Measurements from ENCODE around the gene VEGFB.

The VEGFB gene

DNA sequence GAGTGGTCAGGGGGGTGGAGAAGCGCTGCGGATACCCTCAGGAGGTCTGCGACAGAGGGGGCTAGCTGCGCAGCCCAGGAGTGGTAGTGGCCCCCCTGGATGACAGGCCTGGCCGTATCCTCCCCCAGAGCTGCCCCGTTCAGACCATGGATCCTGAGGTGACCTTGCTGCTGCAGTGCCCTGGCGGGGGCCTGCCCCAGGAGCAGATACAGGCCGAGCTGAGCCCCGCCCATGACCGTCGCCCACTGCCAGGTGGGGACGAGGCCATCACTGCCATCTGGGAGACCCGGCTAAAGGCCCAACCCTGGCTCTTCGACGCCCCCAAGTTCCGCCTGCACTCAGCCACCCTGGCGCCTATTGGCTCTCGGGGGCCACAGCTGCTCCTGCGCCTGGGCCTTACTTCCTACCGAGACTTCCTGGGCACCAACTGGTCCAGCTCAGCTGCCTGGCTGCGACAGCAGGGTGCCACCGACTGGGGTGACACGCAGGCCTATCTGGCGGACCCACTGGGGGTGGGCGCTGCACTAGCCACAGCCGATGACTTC lies 7.8 kb upstream of the VEGFB start:
- H3K9me2 ChIP-seq (replicated peaks; ENCODE audit: low read depth, low read length) = no peaks in the 10 kb centered on the region
- peaks cover 23% of the 10 kb centered on the region for H3K4me1 ChIP-seq (ENCODE audit: insufficient read depth, low read length, poor library complexity, severe bottlenecking)
- no peak for TF ChIP-seq EZH2phosphoT487 (IDR thresholded peaks at IDR 0.05; ENCODE audit: borderline replicate concordance)
- TF ChIP-seq, protein P1, sequence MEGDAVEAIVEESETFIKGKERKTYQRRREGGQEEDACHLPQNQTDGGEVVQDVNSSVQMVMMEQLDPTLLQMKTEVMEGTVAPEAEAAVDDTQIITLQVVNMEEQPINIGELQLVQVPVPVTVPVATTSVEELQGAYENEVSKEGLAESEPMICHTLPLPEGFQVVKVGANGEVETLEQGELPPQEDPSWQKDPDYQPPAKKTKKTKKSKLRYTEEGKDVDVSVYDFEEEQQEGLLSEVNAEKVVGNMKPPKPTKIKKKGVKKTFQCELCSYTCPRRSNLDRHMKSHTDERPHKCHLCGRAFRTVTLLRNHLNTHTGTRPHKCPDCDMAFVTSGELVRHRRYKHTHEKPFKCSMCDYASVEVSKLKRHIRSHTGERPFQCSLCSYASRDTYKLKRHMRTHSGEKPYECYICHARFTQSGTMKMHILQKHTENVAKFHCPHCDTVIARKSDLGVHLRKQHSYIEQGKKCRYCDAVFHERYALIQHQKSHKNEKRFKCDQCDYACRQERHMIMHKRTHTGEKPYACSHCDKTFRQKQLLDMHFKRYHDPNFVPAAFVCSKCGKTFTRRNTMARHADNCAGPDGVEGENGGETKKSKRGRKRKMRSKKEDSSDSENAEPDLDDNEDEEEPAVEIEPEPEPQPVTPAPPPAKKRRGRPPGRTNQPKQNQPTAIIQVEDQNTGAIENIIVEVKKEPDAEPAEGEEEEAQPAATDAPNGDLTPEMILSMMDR (conservative IDR thresholded peaks at IDR 0.05; ENCODE audit: low read length) = no peak

DNA sequence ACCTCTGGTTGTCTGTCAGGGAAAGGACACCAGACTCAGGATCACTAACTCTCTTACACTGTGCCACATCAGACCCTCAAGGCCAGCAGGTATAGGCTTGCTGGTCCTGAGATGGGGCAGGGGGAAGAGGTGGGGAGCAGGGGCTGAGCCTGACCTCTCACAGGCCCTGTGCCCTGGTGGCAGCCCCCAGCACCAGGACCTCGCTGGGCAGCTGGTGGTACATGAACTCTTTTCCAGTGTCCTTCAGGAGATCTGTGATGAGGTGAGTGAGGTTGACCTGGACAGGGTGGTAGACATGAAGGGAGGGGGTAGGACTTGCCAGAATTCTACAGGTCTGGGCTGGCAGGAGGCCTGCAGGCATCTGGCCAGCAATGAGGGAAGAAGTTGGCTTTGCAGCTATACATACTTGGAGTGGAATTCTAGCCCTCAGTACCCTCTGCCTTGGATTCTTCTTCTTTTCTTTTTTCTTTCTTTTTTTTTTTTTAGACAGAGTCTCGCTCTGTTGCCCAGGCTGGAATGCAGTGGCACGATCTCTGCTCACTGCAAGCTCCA lies 6.9 kb upstream of the VEGFB start:
- peaks cover 27% of the 10 kb centered on the region for H3K4me1 ChIP-seq (ENCODE audit: insufficient read depth, low read length, poor library complexity, severe bottlenecking)
- peak overlapping the region; percentile 82 for H3K4me3 ChIP-seq (ENCODE audit: low read length, poor library complexity, severe bottlenecking)

More for the DNA sequence above, 7.8 kb upstream of the VEGFB start:
- H3K9ac ChIP-seq (ENCODE audit: low read depth, low read length, poor library complexity, severe bottlenecking) = peak overlapping the region; percentile 98
- peaks cover 8% of the 10 kb centered on the region; the same call in 1 of the 2 replicates for H3K36me3 ChIP-seq (ENCODE audit: insufficient read depth, low read length)
- H3K79me2 ChIP-seq (ENCODE audit: insufficient read depth, low read length) = peaks cover 40% of the 10 kb centered on the region
- peak overlapping the region; percentile 82 for H3K4me3 ChIP-seq (ENCODE audit: low read length, poor library complexity, severe bottlenecking)
- H2AFZ ChIP-seq (ENCODE audit: low read length) = peak overlapping the region; percentile 72
- no peaks in the 10 kb centered on the region for H3K9me3 ChIP-seq (ENCODE audit: insufficient read depth, low read depth, low read length)
- H3F3A ChIP-seq (ENCODE audit: low read depth) = no peaks in the 10 kb centered on the region
- peak overlapping the region; percentile 100 for H3K4me2 ChIP-seq (ENCODE audit: low read depth, low read length, poor library complexity, severe bottlenecking)
- H3K27me3 ChIP-seq (ENCODE audit: insufficient read depth, low read length, poor library complexity, severe bottlenecking) = no peaks in the 10 kb centered on the region
- H4K20me1 ChIP-seq (ENCODE audit: insufficient read depth, low read length, poor library complexity, severe bottlenecking) = peaks cover 27% of the 10 kb centered on the region

DNA sequence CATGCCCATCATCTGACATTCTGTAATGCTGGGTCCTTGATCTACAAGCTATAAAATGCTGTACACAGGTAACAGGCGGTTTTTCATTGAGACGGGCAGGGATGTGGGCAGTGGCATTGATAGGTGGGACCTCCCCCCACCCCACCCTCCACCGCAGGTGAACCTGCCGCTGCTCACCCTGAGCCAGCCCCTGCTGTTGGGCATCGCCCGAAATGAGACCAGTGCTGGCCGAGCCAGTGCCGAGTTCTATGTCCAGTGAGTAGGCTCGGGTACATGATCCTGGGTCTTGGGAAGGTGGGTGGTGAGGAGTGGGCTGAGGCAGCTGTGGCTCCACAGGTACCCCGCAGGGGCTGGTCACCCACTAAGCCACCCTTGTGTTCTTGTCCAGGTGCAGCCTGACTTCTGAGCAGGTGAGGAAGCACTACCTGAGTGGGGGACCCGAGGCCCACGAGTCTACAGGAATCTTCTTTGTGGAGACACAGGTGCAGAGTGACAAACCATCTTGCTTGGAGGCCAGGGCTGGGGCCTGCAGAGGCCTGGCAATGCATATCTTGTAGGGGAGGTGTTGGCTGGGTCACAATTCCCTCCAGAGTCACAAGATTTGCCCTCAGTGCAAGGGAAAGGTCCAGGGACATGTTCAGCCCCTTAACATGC lies 5.2 kb upstream of the VEGFB start:
- Histone ChIP-seq H3K79me2 (ENCODE audit: insufficient read depth, low read length) (peaks cover 42% of the 10 kb centered on the region), H3K36me3 (ENCODE audit: insufficient read depth, low read length) (no peaks in the 10 kb centered on the region), H3F3A (ENCODE audit: low read depth) (peaks cover 6% of the 10 kb centered on the region; the same call in 1 of the 2 replicates), H3K27me3 (ENCODE audit: insufficient read depth, low read length, poor library complexity, severe bottlenecking) (no peaks in the 10 kb centered on the region), H3K4me3 (ENCODE audit: low read length, poor library complexity, severe bottlenecking) (no peak overlapping the region), H3K4me1 (ENCODE audit: insufficient read depth, low read length, poor library complexity, severe bottlenecking) (peaks cover 27% of the 10 kb centered on the region), H3K9me2 (replicated peaks; ENCODE audit: low read depth, low read length) (no peaks in the 10 kb centered on the region), H4K20me1 (ENCODE audit: insufficient read depth, low read length, poor library complexity, severe bottlenecking) (peaks cover 33% of the 10 kb centered on the region), H3K9ac (ENCODE audit: low read depth, low read length, poor library complexity, severe bottlenecking) (peak overlapping the region; percentile 80), H2AFZ (ENCODE audit: low read length) (no peak overlapping the region), H3K4me2 (ENCODE audit: low read depth, low read length, poor library complexity, severe bottlenecking) (peak overlapping the region; percentile 81), H3K9me3 (ENCODE audit: insufficient read depth, low read depth, low read length) (no peaks in the 10 kb centered on the region)
- TF ChIP-seq, protein P1 (conservative IDR thresholded peaks at IDR 0.05; ENCODE audit: low read length) = no peak
- TF ChIP-seq EZH2phosphoT487 (IDR thresholded peaks at IDR 0.05; ENCODE audit: borderline replicate concordance) = no peak

More for the DNA sequence above, 6.9 kb upstream of the VEGFB start:
- TF ChIP-seq, protein P1 (conservative IDR thresholded peaks at IDR 0.05; ENCODE audit: low read length) = no peak
- TF ChIP-seq EZH2phosphoT487 (IDR thresholded peaks at IDR 0.05; ENCODE audit: borderline replicate concordance) = no peak
- Histone ChIP-seq H2AFZ (ENCODE audit: low read length) (no peak overlapping the region), H3K36me3 (ENCODE audit: insufficient read depth, low read length) (peaks cover 8% of the 10 kb centered on the region; the same call in 1 of the 2 replicates), H3K4me2 (ENCODE audit: low read depth, low read length, poor library complexity, severe bottlenecking) (peak overlapping the region; percentile 100), H3K9ac (ENCODE audit: low read depth, low read length, poor library complexity, severe bottlenecking) (peak overlapping the region; percentile 98), H3F3A (ENCODE audit: low read depth) (no peaks in the 10 kb centered on the region), H4K20me1 (ENCODE audit: insufficient read depth, low read length, poor library complexity, severe bottlenecking) (peaks cover 27% of the 10 kb centered on the region), H3K9me3 (ENCODE audit: insufficient read depth, low read depth, low read length) (no peaks in the 10 kb centered on the region), H3K9me2 (replicated peaks; ENCODE audit: low read depth, low read length) (no peaks in the 10 kb centered on the region), H3K79me2 (ENCODE audit: insufficient read depth, low read length) (peaks cover 42% of the 10 kb centered on the region), H3K27me3 (ENCODE audit: insufficient read depth, low read length, poor library complexity, severe bottlenecking) (no peaks in the 10 kb centered on the region)
